Measurements from ENCODE around the gene C19orf25.

Gene C19orf25

DNA sequence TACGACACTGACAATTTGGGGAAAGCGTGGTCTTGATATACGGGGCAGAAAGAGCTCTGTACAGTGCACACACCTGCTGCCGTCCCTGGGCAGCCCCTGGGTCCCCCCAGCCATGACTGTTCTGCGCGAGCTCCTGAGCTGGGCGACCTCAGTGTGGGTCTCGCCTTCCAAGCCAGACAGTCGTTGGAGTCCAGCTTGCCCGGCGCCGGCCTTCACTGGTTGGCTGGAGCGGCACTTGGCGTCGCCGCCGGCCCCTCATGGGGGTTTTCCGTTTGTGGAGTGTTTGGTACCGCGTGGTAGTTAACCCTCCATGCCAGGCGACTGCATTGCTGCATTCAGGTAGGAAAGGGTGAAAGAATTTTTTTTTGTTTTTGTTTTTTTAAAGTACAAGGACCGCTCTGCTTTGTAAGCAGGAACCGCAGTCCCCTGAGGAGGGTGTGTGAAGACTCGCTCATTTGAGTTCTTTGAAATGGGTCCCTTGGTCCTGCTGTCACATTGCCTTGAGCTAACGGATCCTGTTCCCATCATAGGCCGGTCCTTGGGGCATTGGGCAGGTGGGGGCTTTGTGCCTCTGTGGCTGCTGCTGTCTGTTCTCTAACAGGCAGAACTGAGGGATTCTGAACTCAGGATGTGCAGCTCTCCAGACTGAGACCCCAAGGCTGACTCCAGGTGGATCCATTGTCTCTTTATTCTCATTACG lies 51.6 kb downstream of the C19orf25 start:
- DNase-seq, result no peak

- no peak for DNase-seq
Observed at GRCh38 chr19:1426736-1427135, 52.3 kb downstream of the C19orf25 start.

DNA sequence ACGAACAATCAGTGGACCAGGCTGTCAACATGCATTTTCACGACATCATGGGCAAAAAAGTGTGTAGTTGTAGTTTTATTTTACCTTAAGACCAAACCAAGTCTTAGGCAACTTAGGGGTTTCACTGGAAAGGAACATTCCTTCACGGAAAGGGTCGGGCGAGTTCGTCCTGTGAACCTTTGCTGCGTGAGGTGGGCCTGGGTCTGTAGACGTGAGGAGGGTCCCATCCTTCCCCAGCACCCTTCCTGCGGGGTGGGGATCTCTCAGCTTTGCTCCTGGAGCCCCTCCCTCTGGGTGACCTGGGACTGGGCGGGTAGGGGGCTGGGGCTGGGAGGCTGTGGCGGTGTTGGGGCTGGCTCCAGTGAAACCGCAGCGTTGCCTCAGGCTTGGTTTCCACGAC lies 53.1 kb downstream of the C19orf25 start:
- DNase-seq, result no peak

DNA sequence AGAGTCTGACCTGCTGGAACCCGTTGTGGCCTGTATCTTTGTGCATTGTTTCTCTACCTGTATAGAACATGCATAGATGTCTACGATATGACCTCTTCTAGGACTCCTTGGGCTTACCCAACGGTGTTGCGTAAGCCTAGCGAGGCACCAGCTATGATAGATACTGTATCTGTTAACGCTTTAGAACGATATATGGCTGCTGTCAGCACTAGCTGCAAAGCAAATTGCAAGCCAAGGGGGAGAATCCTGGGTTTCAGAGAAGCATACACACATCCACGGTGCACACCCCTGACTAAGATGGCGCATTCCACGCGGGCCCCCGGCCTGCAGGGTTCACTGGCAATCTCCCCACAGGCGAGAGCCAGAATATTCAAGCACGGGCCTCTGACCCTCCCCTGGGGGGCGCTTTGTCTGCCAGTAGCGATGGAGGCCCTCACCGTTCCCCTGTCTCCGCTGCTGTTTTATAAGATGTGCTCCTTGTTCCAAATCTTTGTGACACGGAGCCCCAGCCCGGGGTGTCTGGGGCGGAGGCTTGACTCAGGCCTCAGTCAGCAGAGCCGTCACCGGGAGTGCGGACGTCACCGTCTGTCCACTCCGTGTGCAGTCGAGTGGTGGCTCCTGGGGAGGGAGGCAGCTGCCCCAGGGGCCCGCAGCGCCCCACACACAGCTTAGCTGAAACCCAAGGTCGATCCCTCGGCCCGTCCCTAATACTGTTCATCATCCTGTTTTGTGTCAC lies 53.7 kb downstream of the C19orf25 start:
- DNase-seq, result no peak

- no peak for DNase-seq
Observed at GRCh38 chr19:1424192-1424955, 54.6 kb downstream of the C19orf25 start.

DNA sequence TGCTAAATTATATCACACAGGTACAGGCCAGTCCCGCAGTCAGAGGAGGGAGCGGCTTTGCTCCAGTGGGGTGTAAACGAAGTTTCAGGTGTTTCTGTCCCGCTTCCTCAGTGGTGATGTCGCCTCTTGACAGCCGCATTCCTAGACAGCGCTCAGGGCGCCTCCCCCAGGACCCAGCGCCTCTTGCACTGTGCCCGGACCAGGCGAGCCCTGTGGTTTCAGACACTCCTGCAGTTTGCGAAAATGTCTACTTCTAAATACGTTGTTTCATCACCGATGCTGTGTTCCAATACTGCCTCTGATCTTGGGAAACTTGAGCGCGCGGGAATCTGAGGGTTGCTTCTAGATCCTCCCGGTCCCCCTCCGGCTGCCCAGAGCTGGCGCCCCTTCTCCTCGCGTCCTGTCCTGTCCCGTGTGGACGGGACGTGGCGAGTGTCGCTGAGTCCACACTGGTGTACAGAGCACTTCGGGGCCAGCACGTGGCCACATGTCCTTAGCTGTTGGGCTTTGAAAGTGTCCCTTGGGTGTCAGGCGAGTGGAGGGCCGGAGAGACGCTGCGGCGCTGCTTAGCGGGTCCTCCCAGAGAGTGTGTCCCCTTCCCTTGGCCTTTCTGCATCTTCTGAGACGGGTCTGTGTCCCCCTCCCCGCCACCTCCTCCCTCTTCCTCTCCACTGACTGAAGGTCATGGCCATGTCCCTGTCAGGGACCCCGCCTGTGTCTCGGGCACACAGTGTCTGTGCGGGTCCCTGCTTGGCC lies 55.4 kb downstream of the C19orf25 start:
- DNase-seq, result no peak

Measured in fibroblast of upper back skin (primary cell).